IPS-11a (cell line): ENCODE results near the gene QSOX1.

Source experiments
- H3K4me3 ChIP-seq: one replicate; pipeline ENCODE4 v1.5.1; 2013; ENCODE audit warnings: low read depth, low read length, control low read depth

The QSOX1 gene

GRCh38 chr1:180169640-180170195 lies 15.0 kb downstream of the QSOX1 start:
- no peak overlapping the region for H3K4me3 ChIP-seq

GRCh38 chr1:180170546-180171151 lies 16.0 kb downstream of the QSOX1 start:
- no peak overlapping the region for H3K4me3 ChIP-seq

- no peak overlapping the region for H3K4me3 ChIP-seq
Observed at GRCh38 chr1:180171691-180172090, 17.0 kb downstream of the QSOX1 start.

GRCh38 chr1:180173451-180173850 lies 18.8 kb downstream of the QSOX1 start:
- H3K4me3 ChIP-seq, result no peak overlapping the region

GRCh38 chr1:180173952-180174351 lies 19.3 kb downstream of the QSOX1 start:
- no peak overlapping the region for H3K4me3 ChIP-seq

- no peak overlapping the region for H3K4me3 ChIP-seq
Observed at GRCh38 chr1:180175291-180175690, 20.6 kb downstream of the QSOX1 start.

- H3K4me3 ChIP-seq, result no peak overlapping the region
Observed at GRCh38 chr1:180175806-180176205, 21.1 kb downstream of the QSOX1 start.

GRCh38 chr1:180176965-180177364 lies 22.3 kb downstream of the QSOX1 start:
- H3K4me3 ChIP-seq, result no peak overlapping the region

GRCh38 chr1:180177931-180178330 lies 23.3 kb downstream of the QSOX1 start:
- no peak overlapping the region for H3K4me3 ChIP-seq

- no peak overlapping the region for H3K4me3 ChIP-seq
Observed at GRCh38 chr1:180178511-180179161, 24.0 kb downstream of the QSOX1 start.

GRCh38 chr1:180179162-180179957 lies 24.7 kb downstream of the QSOX1 start:
- no peak overlapping the region for H3K4me3 ChIP-seq

- no peak overlapping the region for H3K4me3 ChIP-seq
Observed at GRCh38 chr1:180181048-180181447, 26.4 kb downstream of the QSOX1 start.

- no peak overlapping the region for H3K4me3 ChIP-seq
Observed at GRCh38 chr1:180181996-180182642, 27.4 kb downstream of the QSOX1 start.

GRCh38 chr1:180182643-180183311 lies 28.1 kb downstream of the QSOX1 start:
- H3K4me3 ChIP-seq, result no peak overlapping the region

- no peak overlapping the region for H3K4me3 ChIP-seq
Observed at GRCh38 chr1:180183426-180183825, 28.8 kb downstream of the QSOX1 start.

GRCh38 chr1:180184041-180184440 lies 29.4 kb downstream of the QSOX1 start:
- H3K4me3 ChIP-seq, result no peak overlapping the region

GRCh38 chr1:180185281-180185680 lies 30.6 kb downstream of the QSOX1 start:
- H3K4me3 ChIP-seq, result no peak overlapping the region

GRCh38 chr1:180185971-180186645 lies 31.4 kb downstream of the QSOX1 start:
- no peak overlapping the region for H3K4me3 ChIP-seq

GRCh38 chr1:180186831-180187230 lies 32.2 kb downstream of the QSOX1 start:
- H3K4me3 ChIP-seq, result no peak overlapping the region

- H3K4me3 ChIP-seq, result no peak overlapping the region
Observed at GRCh38 chr1:180187626-180188025, 33.0 kb downstream of the QSOX1 start.
